Measurements from ENCODE around the gene OR2S2. TPM values are rescaled to one million over a fixed set of nuclear protein-coding genes. Genes with fewer than 3 reads are reported as not detected.
"Not testable (repeated sequence)": the region's sequence is repeated elsewhere in the genome, so short reads cannot be mapped to it uniquely, and the experiment has no call there.

OR2S2 gene
- total RNA-seq, 1 donor: not detected

DNA sequence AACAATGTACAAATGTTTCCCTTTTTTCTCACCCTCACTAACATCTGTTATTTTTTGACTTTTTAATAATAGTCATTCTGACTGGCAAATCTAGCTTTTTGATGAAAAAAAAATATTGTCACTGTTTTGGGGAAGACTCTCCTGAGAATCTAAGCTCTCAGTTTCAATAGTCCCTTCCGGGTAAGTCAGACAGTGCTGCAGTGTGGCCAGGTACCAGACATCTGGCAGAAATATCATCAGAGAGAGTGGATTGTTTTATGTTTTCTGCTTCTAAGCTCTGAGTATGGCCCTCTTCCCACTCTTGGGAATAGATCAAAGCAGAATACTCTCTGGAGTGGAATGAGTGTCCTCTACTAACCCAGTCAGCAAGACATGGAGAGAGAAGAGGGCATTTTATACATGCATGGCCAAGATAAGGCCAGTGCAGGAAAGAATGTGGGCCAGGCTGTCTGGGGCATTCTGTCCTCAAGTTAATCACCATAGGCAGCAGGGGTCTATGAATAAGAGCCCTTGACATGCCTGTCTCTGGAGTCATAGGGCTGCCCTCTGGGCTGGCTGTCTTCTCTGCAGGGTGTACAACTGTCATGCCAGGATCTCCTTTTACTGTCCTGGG lies 38.5 kb upstream of the OR2S2 start:
- H3K4me3 ChIP-seq (ENCODE audit: low read depth, low read length): no peak overlapping the region
- DNase-seq (ENCODE audit: low read depth): peak; percentile 15
- TF ChIP-seq, protein P1, sequence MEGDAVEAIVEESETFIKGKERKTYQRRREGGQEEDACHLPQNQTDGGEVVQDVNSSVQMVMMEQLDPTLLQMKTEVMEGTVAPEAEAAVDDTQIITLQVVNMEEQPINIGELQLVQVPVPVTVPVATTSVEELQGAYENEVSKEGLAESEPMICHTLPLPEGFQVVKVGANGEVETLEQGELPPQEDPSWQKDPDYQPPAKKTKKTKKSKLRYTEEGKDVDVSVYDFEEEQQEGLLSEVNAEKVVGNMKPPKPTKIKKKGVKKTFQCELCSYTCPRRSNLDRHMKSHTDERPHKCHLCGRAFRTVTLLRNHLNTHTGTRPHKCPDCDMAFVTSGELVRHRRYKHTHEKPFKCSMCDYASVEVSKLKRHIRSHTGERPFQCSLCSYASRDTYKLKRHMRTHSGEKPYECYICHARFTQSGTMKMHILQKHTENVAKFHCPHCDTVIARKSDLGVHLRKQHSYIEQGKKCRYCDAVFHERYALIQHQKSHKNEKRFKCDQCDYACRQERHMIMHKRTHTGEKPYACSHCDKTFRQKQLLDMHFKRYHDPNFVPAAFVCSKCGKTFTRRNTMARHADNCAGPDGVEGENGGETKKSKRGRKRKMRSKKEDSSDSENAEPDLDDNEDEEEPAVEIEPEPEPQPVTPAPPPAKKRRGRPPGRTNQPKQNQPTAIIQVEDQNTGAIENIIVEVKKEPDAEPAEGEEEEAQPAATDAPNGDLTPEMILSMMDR (IDR thresholded peaks at IDR 0.05; ENCODE audit: insufficient read depth, low read length): no peak

DNA sequence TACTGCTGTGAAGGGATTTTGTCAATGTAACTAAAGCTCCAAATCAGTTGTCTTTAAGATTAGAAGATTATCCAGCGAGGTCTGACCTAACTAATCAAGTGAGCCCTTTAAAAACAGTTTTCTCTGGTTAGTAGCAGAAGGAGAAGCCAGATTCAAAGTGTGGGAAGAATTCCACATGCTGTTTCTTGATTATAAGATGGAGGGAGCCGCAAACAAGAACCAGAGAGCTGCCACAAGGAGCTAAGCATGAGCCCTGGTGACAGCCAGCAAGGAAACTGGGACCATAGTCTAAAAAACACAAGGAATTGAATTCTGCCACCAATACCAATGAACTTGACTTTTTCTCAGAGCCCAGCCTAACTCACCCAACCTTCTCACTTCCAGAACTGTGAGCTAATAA lies 37.0 kb upstream of the OR2S2 start:
- H3K4me3 ChIP-seq (ENCODE audit: low read depth, low read length): no peak overlapping the region
- no peak for DNase-seq (ENCODE audit: low read depth)
- TF ChIP-seq, protein P1 (IDR thresholded peaks at IDR 0.05; ENCODE audit: insufficient read depth, low read length): no peak

DNA sequence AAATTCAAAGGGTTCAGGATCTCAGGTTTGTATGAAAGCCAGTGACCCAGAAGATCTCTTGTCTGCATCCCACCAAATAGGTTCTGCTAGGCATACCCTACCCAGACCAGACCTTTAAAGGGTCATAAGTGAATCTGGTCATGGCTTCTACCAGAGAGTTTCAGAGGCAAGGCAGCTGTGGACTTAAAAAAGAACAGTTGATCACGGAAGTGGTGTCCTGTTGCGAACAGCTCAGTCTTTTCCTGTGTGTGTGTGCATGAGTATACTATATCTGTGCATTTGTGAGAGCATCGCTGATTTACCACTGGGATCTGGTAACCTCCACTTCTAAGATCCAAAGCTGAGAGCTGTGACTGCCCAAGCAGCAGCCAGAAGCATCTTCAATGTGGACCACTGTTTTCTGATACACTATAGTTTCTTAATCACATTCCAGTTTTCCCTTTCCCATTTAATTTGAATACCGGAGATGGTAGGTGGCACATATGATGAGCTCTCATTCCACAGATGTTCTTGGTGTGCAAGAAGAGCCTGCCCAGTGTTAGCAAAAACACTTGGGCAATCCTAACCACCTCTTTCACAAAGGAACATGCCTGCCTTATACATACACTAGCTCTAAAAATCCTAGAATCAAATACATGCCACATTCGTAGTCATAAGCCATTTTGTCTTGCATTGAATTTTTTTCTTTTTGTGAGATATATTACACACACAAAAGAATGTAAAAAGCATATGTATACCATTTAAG lies 36.2 kb upstream of the OR2S2 start:
- no peak overlapping the region for H3K4me3 ChIP-seq (ENCODE audit: low read depth, low read length)
- DNase-seq (ENCODE audit: low read depth): no peak
- TF ChIP-seq, protein P1 (IDR thresholded peaks at IDR 0.05; ENCODE audit: insufficient read depth, low read length): no peak

DNA sequence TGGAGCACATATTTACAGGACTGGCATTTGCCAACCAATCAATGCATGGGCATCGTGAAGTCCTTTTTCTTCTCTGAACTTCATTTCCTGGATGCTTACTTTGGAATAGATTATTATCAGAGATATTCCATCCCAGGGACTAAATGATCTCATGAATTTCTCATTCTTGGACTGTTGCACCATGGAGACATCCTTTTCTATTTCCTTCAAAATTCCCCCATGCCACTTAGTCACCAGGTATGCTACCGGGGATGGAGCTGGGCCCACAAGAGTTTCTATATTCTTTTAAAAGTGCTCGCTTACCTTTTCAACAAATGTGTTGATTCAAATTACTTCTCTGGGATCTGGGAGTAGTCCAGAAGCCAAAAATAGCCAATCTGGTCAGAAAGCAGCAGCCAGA lies 35.2 kb upstream of the OR2S2 start:
- not testable (repeated sequence) for DNase-seq (ENCODE audit: low read depth); H3K4me3 ChIP-seq (ENCODE audit: low read depth, low read length)

DNA sequence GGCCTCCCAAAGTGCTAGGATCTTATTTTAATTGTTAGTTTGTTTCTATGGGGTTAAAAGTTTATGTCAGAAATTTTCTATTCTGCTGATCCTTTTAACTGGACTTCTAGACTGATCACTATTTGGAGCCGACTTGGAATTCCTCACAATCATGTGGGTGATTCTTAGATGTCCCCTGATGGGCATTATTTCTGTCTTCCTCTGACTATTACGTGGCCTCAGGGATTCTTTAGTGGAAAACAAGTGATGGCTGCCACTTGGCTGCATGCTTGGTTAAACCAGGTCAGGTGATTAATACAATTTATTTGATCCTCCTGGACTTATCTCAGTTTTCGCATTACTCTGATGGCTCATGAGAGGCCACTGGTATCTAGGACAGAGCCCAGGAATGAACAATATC lies 32.2 kb upstream of the OR2S2 start:
- TF ChIP-seq, protein P1 (IDR thresholded peaks at IDR 0.05; ENCODE audit: insufficient read depth, low read length): no peak
- H3K4me3 ChIP-seq (ENCODE audit: low read depth, low read length): no peak overlapping the region

DNA sequence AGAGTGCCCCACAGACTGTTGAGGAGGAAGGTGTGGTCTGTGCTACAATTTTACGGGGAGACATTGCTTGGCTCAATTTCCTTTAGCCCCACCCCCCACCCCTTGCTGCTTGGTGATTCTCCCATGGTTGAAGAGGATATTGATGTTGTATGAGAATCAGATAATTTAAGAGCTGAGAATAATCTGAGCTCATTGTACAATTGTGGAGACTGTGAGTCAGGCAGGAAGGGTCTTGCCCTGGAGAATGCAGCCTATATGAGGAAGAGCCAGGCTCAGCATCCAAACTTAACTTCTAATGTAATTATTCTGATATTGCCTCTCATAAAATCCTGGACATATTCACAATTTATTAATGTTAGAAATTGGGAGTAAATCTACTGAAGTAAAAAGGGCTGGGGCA lies 26.1 kb upstream of the OR2S2 start:
- no peak overlapping the region for H3K4me3 ChIP-seq (ENCODE audit: low read depth, low read length)
- no peak for DNase-seq (ENCODE audit: low read depth)
- TF ChIP-seq, protein P1 (IDR thresholded peaks at IDR 0.05; ENCODE audit: insufficient read depth, low read length): no peak

More for the DNA sequence above, 32.2 kb upstream of the OR2S2 start:
- DNase-seq (ENCODE audit: low read depth): no peak

DNA sequence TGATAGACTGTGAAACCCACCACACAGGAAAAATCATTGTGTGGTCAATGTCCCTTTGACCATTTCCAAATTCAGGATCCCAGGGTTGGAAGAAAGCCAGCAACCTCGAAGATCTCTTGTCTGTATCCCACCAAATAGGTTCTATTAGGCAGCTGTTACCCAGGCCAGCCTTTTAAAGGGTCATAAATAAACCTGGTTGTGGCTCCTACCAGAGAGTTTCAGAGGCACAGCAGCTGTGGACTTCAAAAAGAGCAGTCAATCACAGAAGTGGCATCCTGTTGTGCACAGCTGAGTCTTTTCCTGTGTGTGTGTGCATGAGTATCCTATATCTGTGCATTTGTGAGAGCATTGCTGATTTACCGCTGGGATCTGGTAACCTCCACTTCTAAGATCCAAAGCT lies 23.7 kb upstream of the OR2S2 start:
- TF ChIP-seq, protein P1 (IDR thresholded peaks at IDR 0.05; ENCODE audit: insufficient read depth, low read length): no peak
- no peak overlapping the region for H3K4me3 ChIP-seq (ENCODE audit: low read depth, low read length)
- no peak for DNase-seq (ENCODE audit: low read depth)
